CD4-positive, alpha-beta T cell treated with Interleukin-17A for 4 hours (primary cell): Measurements from ENCODE around the gene HEXB.

ENCODE experiments used
- DNase-seq: peaks from one replicate; pipeline ENCODE4 v3.0.0-alpha.2; 2020; ENCODE audit warnings: mixed read lengths

The HEXB gene

GRCh38 chr5:74684900-74685851 lies at the start of gene HEXB:
TSS of gene HEXB (plus strand) at chr5:74685233. CDS start at chr5:74685261, 28 bp downstream.
- DNase-seq = peak; percentile 93

GRCh38 chr5:74636149-74636548 lies 48.9 kb upstream of the HEXB start:
- DNase-seq = no peak

GRCh38 chr5:74636552-74636951 lies 48.5 kb upstream of the HEXB start:
- no peak for DNase-seq

GRCh38 chr5:74638544-74638969 lies 46.5 kb upstream of the HEXB start:
- DNase-seq = no peak

- no peak for DNase-seq
Measured at GRCh38 chr5:74638970-74639806, 45.8 kb upstream of the HEXB start.

GRCh38 chr5:74639807-74640449 lies 45.1 kb upstream of the HEXB start:
- peak; percentile 46 for DNase-seq

GRCh38 chr5:74640450-74640953 lies 44.5 kb upstream of the HEXB start, which contains the start of gene ENC1:
TSS of gene ENC1 (minus strand) at chr5:74640728. CDS start at chr5:74636485, 4,243 bp downstream.
- peak; percentile 85 for DNase-seq

- peak; percentile 47 for DNase-seq
Measured at GRCh38 chr5:74640954-74641734, 43.9 kb upstream of the HEXB start.

- DNase-seq = peak; percentile 32
Measured at GRCh38 chr5:74641735-74642542, 43.1 kb upstream of the HEXB start.

GRCh38 chr5:74642543-74642863 lies 42.5 kb upstream of the HEXB start:
- no peak for DNase-seq

GRCh38 chr5:74643111-74643562 lies 41.9 kb upstream of the HEXB start:
- DNase-seq = no peak

GRCh38 chr5:74647096-74647495 lies 37.9 kb upstream of the HEXB start:
- DNase-seq = no peak

GRCh38 chr5:74648835-74649293 lies 36.2 kb upstream of the HEXB start:
- peak; percentile 35 for DNase-seq

- DNase-seq = no peak
Measured at GRCh38 chr5:74649421-74649973, 35.5 kb upstream of the HEXB start.

- DNase-seq = no peak
Measured at GRCh38 chr5:74651710-74652109, 33.3 kb upstream of the HEXB start.

- DNase-seq = no peak
Measured at GRCh38 chr5:74652576-74652975, 32.5 kb upstream of the HEXB start.

- no peak for DNase-seq
Measured at GRCh38 chr5:74653991-74654390, 31.0 kb upstream of the HEXB start.

- no peak for DNase-seq
Measured at GRCh38 chr5:74655206-74655605, 29.8 kb upstream of the HEXB start.

GRCh38 chr5:74655716-74656115 lies 29.3 kb upstream of the HEXB start:
- DNase-seq = no peak

- no peak for DNase-seq
Measured at GRCh38 chr5:74657165-74657564, 27.9 kb upstream of the HEXB start.

GRCh38 chr5:74659172-74659571 lies 25.9 kb upstream of the HEXB start:
- no peak for DNase-seq
